Measurements from ENCODE around the gene CIDEA. TPM values are rescaled to one million over a fixed set of nuclear protein-coding genes. Genes with fewer than 3 reads are reported as not detected.

Gene CIDEA
- total RNA-seq, 1 experiment from 2014 or later, result not detected

DNA sequence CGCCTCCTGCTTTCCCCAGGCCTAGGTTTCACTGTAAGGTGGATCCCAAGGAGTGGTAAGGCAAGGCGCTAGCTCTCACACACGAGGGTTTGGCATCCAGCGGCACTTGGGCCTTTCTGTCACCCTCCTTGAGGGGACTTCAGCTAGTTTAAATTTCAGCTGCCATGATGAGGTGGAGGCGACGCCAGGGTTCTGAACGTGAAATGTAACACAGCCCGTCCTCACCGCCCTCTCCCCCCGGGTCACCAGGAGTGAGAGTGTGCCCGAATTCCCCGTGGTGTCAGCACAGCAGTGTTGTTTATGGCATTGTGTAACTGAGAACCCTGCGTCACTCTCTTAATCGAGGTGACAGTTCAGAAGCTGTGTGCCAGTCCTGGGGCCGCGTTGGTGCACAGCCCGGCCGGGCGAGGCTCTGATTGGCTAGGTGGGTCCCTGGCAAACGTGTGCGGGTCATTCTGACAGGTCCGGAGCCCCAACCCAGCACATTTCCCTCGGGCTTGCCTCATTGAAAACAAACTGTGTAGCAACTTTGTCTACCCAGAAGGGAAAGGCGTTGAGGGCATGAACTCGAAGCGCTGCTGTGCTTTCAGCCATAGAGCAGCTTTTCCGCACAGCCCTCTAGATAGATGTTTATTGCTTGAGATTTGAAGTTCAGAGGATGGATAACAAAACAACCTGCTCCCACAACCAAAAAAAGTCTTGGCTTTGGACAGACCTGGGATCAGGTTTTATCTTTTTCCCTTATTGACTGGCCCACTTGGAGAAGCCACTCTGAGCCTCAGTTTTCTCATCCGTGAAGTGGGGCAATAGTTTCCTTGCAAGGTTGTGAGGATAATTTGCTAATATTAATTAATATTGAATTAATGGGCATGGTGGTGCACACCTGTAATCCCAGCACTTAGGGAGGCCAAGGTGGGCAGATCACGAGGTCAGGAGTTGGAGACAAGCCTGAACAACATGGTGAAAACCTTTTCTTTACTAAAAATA lies 4.9 kb downstream of the CIDEA start:
- no peak overlapping the region for H3T11ph ChIP-seq (ENCODE audit: low read length)
- Mint-ChIP-seq H3K4me3 (no peak overlapping the region), H3K27ac (no peak overlapping the region), H3K36me3 (ENCODE audit: insufficient read depth in 1 of 3, low read depth in 3 of 3) (no peaks in the 10 kb centered on the region; a peak in 1 of 7 replicates), H3K9me3 (no peaks in the 10 kb centered on the region), H3K27me3 (ENCODE audit: low read depth) (peaks cover 56% of the 10 kb centered on the region), H3K4me1 (peaks cover 16% of the 10 kb centered on the region in 2 experiments)
- H2AK5ac ChIP-seq (ENCODE audit: insufficient read length, low read length), result no peak overlapping the region
- no peak overlapping the region for H3K18ac ChIP-seq (ENCODE audit: insufficient read length, low read depth, low read length)
- no peaks in the 10 kb centered on the region for H4K20me1 ChIP-seq (ENCODE audit: control insufficient read depth, insufficient read depth, insufficient read length)
- no peak overlapping the region for H3K9ac ChIP-seq (ENCODE audit: extremely low read depth, insufficient read length, low read length)
- H2BK120ac ChIP-seq (ENCODE audit: low read depth, low read length, poor library complexity, severe bottlenecking), result no peak overlapping the region
- no peak overlapping the region for H3K4me2 ChIP-seq (ENCODE audit: insufficient read depth, insufficient read length, low read length)
- H3K79me1 ChIP-seq (ENCODE audit: insufficient read depth, low read depth, low read length, poor library complexity, severe bottlenecking), result no peaks in the 10 kb centered on the region
- H3K9me3 ChIP-seq (ENCODE audit: control insufficient read depth, low read depth, low read length), result no peaks in the 10 kb centered on the region
- H2BK5ac ChIP-seq (ENCODE audit: insufficient read length, low read length), result no peak overlapping the region
- H3K4ac ChIP-seq (ENCODE audit: low read depth, low read length), result no peak overlapping the region
- H3K27ac ChIP-seq (ENCODE audit: insufficient read length, low read depth, low read length), result no peak overlapping the region
- H3K79me2 ChIP-seq (ENCODE audit: insufficient read depth, low read length), result no peaks in the 10 kb centered on the region
- DNase-seq, result no peak
- TF ChIP-seq, protein P1, sequence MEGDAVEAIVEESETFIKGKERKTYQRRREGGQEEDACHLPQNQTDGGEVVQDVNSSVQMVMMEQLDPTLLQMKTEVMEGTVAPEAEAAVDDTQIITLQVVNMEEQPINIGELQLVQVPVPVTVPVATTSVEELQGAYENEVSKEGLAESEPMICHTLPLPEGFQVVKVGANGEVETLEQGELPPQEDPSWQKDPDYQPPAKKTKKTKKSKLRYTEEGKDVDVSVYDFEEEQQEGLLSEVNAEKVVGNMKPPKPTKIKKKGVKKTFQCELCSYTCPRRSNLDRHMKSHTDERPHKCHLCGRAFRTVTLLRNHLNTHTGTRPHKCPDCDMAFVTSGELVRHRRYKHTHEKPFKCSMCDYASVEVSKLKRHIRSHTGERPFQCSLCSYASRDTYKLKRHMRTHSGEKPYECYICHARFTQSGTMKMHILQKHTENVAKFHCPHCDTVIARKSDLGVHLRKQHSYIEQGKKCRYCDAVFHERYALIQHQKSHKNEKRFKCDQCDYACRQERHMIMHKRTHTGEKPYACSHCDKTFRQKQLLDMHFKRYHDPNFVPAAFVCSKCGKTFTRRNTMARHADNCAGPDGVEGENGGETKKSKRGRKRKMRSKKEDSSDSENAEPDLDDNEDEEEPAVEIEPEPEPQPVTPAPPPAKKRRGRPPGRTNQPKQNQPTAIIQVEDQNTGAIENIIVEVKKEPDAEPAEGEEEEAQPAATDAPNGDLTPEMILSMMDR (conservative IDR thresholded peaks at IDR 0.05), result no peak
- no peak overlapping the region for H2BK20ac ChIP-seq (ENCODE audit: low read depth, low read length, poor library complexity, severe bottlenecking)
- H3K14ac ChIP-seq (ENCODE audit: insufficient read depth, low read length), result no peak overlapping the region
- no peak overlapping the region for H4K91ac ChIP-seq (ENCODE audit: insufficient read length, low read depth, low read length)
- H2AFZ ChIP-seq (ENCODE audit: low read length), result no peak overlapping the region
- H4K5ac ChIP-seq (ENCODE audit: insufficient read length, low read depth, low read length), result no peak overlapping the region
- peaks cover 6% of the 10 kb centered on the region; the same call in 1 of the 2 replicates for H3K4me1 ChIP-seq (ENCODE audit: insufficient read depth, low read length)
- no peak overlapping the region for H3K23ac ChIP-seq (ENCODE audit: insufficient read length, low read depth, low read length)
- no peak overlapping the region for H3K56ac ChIP-seq (ENCODE audit: insufficient read length, low read depth, low read length)
- H4K8ac ChIP-seq (replicated peaks; ENCODE audit: insufficient read length, low read depth, low read length), result no peak overlapping the region
- no peak overlapping the region for H2BK12ac ChIP-seq (ENCODE audit: insufficient read length, low read depth, low read length)
- peaks cover 6% of the 10 kb centered on the region for H3K23me2 ChIP-seq (ENCODE audit: insufficient read length, low read depth, low read length, poor library complexity, severe bottlenecking)
- no peak overlapping the region for H2BK15ac ChIP-seq (ENCODE audit: low read depth, low read length)
- H3K27me3 ChIP-seq (ENCODE audit: insufficient read depth, low read length), result peaks cover 20% of the 10 kb centered on the region
- WGBS (ENCODE audit: extremely low coverage, insufficient read length, low lambda C conversion rate), result no CpG with 5 or more reads among the region's 29 CpGs
